A549 treated with DMSO at 1 μM for 4 hours (cell line): ENCODE data around the gene FOXO4. TPM values are rescaled to one million over a fixed set of nuclear protein-coding genes. Genes with fewer than 3 reads are reported as not detected.

Experiments
- total RNA-seq: library from RNA; stranded (reverse); fragments of 200-300 nt; extraction: Qiagen RNA extraction; gene quantifications from 5 replicates; pipeline ENCODE4 v1.2.3, GENCODE V29; 2022; ENCODE audit warnings: low read depth

FOXO4 gene
- total RNA-seq, result 1.0 to 2.0 TPM (median 1.9 TPM) in 5 replicates

GRCh38 chrX:71095555-71095980, at the start of gene FOXO4:
FOXO4 (plus strand) TSS chrX:71095851; CDS start chrX:71096529, 678 bp downstream.

GRCh38 chrX:71068044-71068918, 27.4 kb upstream of the FOXO4 start, which contains the start of gene SNX12:
SNX12 (minus strand) TSS chrX:71068334; CDS start chrX:71068306, 28 bp downstream.

GRCh38 chrX:71106427-71106826, 10.8 kb downstream of the FOXO4 start, which contains the start of gene CXorf65:
CXorf65 (minus strand) TSS chrX:71106740; CDS start chrX:71106556, 184 bp downstream.

GRCh38 chrX:71111141-71111843, 15.6 kb downstream of the FOXO4 start, which contains the start of gene IL2RG:
IL2RG (minus strand) TSS chrX:71111577; CDS start chrX:71111539, 38 bp downstream.

GRCh38 chrX:71118032-71118984, 22.7 kb downstream of the FOXO4 start, which contains the start of gene MED12:
MED12 (plus strand) TSS chrX:71118596; CDS start chrX:71118755, 159 bp downstream.

GRCh38 chrX:71144651-71145050, 49.0 kb downstream of the FOXO4 start, which contains the start of gene NLGN3:
NLGN3 (plus strand) TSS chrX:71144841; CDS start chrX:71147750, 2,909 bp downstream.

Other genes starting within 250 kb of the FOXO4 start
- not detected in 5 replicates for gene TEX11, start 187.1 kb upstream of the FOXO4 start, total RNA-seq
- 0.04 TPM in 1 of 5 replicates, not detected in the others for gene SLC7A3, start 164.8 kb upstream of the FOXO4 start, total RNA-seq
- gene SNX12, start 27.5 kb upstream of the FOXO4 start, total RNA-seq, result 77.9 to 81.7 TPM (median 80.3 TPM) in 5 replicates
- not detected in 5 replicates for gene CXorf65, start 10.9 kb downstream of the FOXO4 start, total RNA-seq
- gene IL2RG, start 15.7 kb downstream of the FOXO4 start, total RNA-seq, result 0.14 to 0.54 TPM (median 0.23 TPM) in 4 of 5 replicates, not detected in the other
- 10.4 to 14.4 TPM (median 11.6 TPM) in 5 replicates for gene MED12, start 22.7 kb downstream of the FOXO4 start, total RNA-seq
- 0.91 to 1.4 TPM (median 0.94 TPM) in 5 replicates for gene NLGN3, start 49.0 kb downstream of the FOXO4 start, total RNA-seq
- 0.06 to 0.08 TPM (median 0.08 TPM) in 3 of 5 replicates, not detected in the others for gene GJB1, start 127.4 kb downstream of the FOXO4 start, total RNA-seq
- 10.9 to 15.6 TPM (median 13.2 TPM) in 5 replicates for gene ZMYM3, start 158.3 kb downstream of the FOXO4 start, total RNA-seq
- 321 to 424 TPM (median 385 TPM) in 5 replicates for gene NONO, start 187.8 kb downstream of the FOXO4 start, total RNA-seq
- gene ITGB1BP2, start 205.9 kb downstream of the FOXO4 start, total RNA-seq, result 0.81 to 1.2 TPM (median 1.1 TPM) in 5 replicates